Thyroid gland (tissue), 4 donors: ENCODE data around the gene CFAP20DC. TPM values are rescaled to one million over a fixed set of nuclear protein-coding genes. Genes with fewer than 3 reads are reported as not detected.

Experiments
- DNase-seq, 2 donors: peaks; one replicate each; pipeline ENCODE4 v3.0.0-alpha.2; 2019
- H3K27ac ChIP-seq, 3 donors: fragments of 200-600 bp; sonication (generic); 1 replicate in 2 of 3; 2 replicates in 1 of 3; pipeline ENCODE4 v1.5.1; 2016 to 2019; ENCODE audit warnings: mild to moderate bottlenecking in 1 of 3, moderate library complexity in 1 of 3
- H3K27me3 ChIP-seq: fragments of 200-600 bp; sonication (generic); one replicate; pipeline ENCODE4 v1.5.1; 2019
- H3K36me3 ChIP-seq, 2 donors: fragments of 200-600 bp; sonication (generic); one replicate each; pipeline ENCODE4 v1.5.1; 2016 to 2019
- H3K4me1 ChIP-seq, 2 donors: fragments of 200-600 bp; sonication (generic); one replicate each; pipeline ENCODE4 v1.5.1; 2017 to 2019
- H3K4me3 ChIP-seq, 3 donors: fragments of 200-600 bp; sonication (generic); replicated peaks in 1 of 3; 1 replicate in 2 of 3; 2 replicates in 1 of 3; pipeline ENCODE4 v1.5.1; 2016; ENCODE audit warnings: mild to moderate bottlenecking in 1 of 3
- H3K9me3 ChIP-seq: fragments of 200-600 bp; sonication (generic); one replicate; pipeline ENCODE4 v1.5.1; 2017
- POLR2A ChIP-seq, 2 donors: fragments of 450-650 bp; IDR thresholded peaks; one replicate each; pipeline ENCODE4 v1.6.1; 2017; ENCODE audit warnings: antibody characterized with exemption in 2 of 2, mild to moderate bottlenecking in 2 of 2, moderate library complexity in 1 of 2
- WGBS, 2 donors: methylation state at CpG; one replicate each; pipeline ENCODE4 v1.1.5; 2017; 5-methylcytosine and 5-hydroxymethylcytosine counted together
- intact Hi-C: fragments of 100-400 bp; cut with DNase I; formaldehyde crosslinking; loops from one replicate; pipeline ENCODE4 v1.15.1; 2023
- total RNA-seq, 4 donors: library from RNA; depleted of rRNA; stranded (reverse); fragments of >200 nt; gene quantifications; one replicate each; pipeline ENCODE4 v1.2.3, GENCODE V29; 2016
- TF ChIP-seq, protein P1 (sequence below), 6 experiments: fragments of 200-600 bp in 3 of 6; fragments of 450-650 bp in 3 of 6; sonication (generic) in 3 of 6; IDR thresholded peaks; one replicate each; pipeline ENCODE4 v1.5.1; 2016 to 2019; ENCODE audit warnings: antibody characterized with exemption in 6 of 6, mild to moderate bottlenecking in 2 of 6, inconsistent platforms in 1 of 6, moderate library complexity in 1 of 6

CFAP20DC gene
- total RNA-seq, 4 donors from 2014 or later = 0.20 to 0.92 (median 0.60) TPM

DNA sequence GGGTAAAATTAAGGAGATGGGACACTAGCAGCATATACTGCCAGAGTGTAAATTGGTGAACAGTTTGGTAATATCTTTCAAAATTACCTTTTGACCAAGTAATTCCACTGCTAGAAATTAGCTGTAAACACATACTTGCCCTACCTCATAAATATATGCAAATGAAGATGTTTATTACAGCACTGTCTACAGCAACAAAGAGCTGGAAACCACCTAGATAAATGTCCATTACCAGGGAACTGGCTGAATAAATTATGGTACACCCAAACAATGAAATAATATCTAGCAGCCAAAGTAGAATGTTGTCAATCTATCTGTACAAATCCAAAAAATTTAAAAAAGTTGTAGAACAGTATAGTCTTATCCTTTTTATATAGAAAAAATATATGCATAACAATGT, 277.4 kb downstream of the CFAP20DC start:
- no peak overlapping the region for H3K27ac ChIP-seq
- H3K27me3 ChIP-seq = no peaks in the 10 kb centered on the region
- no peak for DNase-seq
- H3K9me3 ChIP-seq = no peaks in the 10 kb centered on the region
- H3K4me1 ChIP-seq = no peaks in the 10 kb centered on the region
- H3K4me3 ChIP-seq = no peak overlapping the region
- no peak for TF ChIP-seq POLR2A (IDR thresholded peaks at IDR 0.05)
- TF ChIP-seq, protein P1, sequence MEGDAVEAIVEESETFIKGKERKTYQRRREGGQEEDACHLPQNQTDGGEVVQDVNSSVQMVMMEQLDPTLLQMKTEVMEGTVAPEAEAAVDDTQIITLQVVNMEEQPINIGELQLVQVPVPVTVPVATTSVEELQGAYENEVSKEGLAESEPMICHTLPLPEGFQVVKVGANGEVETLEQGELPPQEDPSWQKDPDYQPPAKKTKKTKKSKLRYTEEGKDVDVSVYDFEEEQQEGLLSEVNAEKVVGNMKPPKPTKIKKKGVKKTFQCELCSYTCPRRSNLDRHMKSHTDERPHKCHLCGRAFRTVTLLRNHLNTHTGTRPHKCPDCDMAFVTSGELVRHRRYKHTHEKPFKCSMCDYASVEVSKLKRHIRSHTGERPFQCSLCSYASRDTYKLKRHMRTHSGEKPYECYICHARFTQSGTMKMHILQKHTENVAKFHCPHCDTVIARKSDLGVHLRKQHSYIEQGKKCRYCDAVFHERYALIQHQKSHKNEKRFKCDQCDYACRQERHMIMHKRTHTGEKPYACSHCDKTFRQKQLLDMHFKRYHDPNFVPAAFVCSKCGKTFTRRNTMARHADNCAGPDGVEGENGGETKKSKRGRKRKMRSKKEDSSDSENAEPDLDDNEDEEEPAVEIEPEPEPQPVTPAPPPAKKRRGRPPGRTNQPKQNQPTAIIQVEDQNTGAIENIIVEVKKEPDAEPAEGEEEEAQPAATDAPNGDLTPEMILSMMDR (IDR thresholded peaks at IDR 0.05) = no peak
- intact Hi-C loops = no loop called here
- no peaks in the 10 kb centered on the region for H3K36me3 ChIP-seq

DNA sequence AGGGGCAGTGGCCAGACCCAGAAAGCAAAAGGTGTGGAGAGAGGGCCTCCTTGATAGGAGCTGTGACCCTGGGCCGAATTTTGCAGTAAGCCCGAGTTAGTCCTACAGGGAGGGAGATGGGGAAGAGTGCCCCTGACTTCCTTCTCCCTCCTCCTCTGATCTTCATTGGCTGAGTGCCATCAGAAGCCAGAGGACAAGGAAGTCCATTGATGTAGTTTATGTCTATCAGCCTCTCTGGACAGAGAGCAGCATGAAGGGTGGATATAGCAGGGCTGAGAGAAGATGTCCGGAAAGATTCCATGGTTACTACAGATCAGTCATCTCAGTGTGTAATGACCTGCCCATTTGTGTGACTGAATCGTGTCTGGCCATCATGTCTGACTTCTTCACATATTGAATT, 280.8 kb downstream of the CFAP20DC start:
- no peaks in the 10 kb centered on the region for H3K9me3 ChIP-seq
- H3K27ac ChIP-seq = no peak overlapping the region
- no peaks in the 10 kb centered on the region for H3K4me1 ChIP-seq
- TF ChIP-seq POLR2A (IDR thresholded peaks at IDR 0.05) = no peak
- TF ChIP-seq, protein P1 (IDR thresholded peaks at IDR 0.05) = no peak
- no peak overlapping the region for H3K4me3 ChIP-seq
- DNase-seq = no peak
- WGBS, 2 donors = 73 to 89% methylated on average over 4 of the region's 4 CpGs
- no peaks in the 10 kb centered on the region for H3K27me3 ChIP-seq
- no peaks in the 10 kb centered on the region for H3K36me3 ChIP-seq
- intact Hi-C loops = no loop called here

DNA sequence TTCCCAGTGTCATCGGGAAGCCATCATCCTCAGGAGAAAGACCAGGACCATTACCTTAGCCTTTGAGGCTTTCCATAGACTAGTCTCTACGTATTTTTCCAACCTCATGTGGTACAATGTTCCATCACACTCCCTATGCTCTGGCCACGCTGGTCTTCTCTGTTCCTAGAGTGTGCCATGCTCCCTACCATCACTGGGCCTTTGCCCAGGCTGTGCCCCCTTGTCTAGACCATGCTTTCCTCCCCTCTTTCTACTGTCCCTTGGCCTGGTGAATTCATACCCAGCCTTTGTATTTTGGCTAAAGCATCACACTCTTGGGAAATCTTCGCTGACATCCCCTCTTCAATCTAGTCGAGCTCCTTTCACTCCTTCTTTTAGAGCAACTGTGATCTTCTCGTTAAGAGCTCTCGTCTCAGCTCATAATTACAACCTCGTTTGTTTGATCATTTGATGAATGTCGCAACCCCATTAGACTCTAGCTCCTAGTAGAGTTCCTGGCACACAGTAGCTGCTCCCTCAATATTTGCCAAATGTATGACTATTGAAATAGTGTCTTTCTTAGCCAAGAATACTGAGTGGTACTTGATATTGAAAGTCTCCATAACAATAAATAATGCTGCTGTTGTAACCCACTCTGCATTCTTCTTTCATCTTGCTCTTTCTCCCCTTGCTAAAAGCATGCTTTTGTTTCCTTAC, 283.1 kb downstream of the CFAP20DC start:
- no peaks in the 10 kb centered on the region for H3K9me3 ChIP-seq
- intact Hi-C loops = no loop called here
- TF ChIP-seq, protein P1 (IDR thresholded peaks at IDR 0.05) = no peak
- TF ChIP-seq POLR2A (IDR thresholded peaks at IDR 0.05) = no peak

DNA sequence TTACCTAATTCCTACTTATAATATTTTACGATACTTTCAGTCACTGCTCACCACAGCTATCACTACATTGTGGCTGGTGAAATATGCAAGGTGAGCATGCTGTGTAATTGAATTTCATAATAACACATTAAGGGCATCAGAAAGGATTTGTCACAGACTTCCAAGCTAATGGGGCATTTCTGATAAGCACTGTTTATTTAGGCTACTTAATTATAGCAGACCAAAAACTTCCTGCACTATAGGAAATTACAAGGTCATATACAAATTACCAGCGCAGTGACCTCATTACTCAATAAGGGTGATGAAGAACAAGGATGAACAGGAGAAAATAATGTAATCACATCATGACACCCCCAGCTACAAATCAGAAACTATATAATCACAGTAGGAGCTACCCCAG, 294.7 kb downstream of the CFAP20DC start:
- Histone ChIP-seq H3K4me1 (no peaks in the 10 kb centered on the region), H3K4me3 (no peak overlapping the region), H3K36me3 (no peaks in the 10 kb centered on the region), H3K27me3 (no peaks in the 10 kb centered on the region), H3K27ac (no peak overlapping the region), H3K9me3 (no peaks in the 10 kb centered on the region)
- TF ChIP-seq, protein P1 (IDR thresholded peaks at IDR 0.05) = no peak
- TF ChIP-seq POLR2A (IDR thresholded peaks at IDR 0.05) = no peak
- no peak for DNase-seq
- intact Hi-C loops = no loop called here
- WGBS, 2 donors = 88 to 90% methylated on average over 2 of the region's 2 CpGs

More for the DNA sequence above, 283.1 kb downstream of the CFAP20DC start:
- H3K27ac ChIP-seq = no peak overlapping the region
- WGBS, 2 donors = 89 to 90% methylated on average over 9 of the region's 9 CpGs
- no peaks in the 10 kb centered on the region for H3K27me3 ChIP-seq
- no peak for DNase-seq
- H3K4me3 ChIP-seq = no peak overlapping the region
- no peaks in the 10 kb centered on the region for H3K36me3 ChIP-seq
- H3K4me1 ChIP-seq = no peaks in the 10 kb centered on the region

DNA sequence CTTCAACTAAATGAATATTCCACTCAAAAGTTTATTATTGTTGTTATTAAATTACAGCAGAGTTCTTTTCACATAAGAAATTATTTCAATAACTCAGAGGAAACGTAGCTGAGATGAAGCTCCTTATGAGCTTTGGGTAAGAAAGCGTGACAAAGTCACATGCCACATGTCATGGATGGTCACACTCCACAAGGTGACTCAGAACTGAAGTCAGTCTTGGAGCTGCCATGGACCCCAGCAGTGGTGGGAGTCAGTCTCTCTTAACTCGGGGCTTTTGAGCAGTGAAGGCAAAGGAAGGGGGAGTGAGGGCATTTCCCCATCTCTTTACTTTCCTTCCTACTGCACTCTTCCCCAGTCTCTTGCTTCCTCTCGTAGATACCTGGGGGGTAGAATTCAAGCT, 295.8 kb downstream of the CFAP20DC start:
- Histone ChIP-seq H3K4me1 (no peaks in the 10 kb centered on the region), H3K4me3 (no peak overlapping the region), H3K27ac (no peak overlapping the region), H3K9me3 (no peaks in the 10 kb centered on the region), H3K27me3 (no peaks in the 10 kb centered on the region), H3K36me3 (no peaks in the 10 kb centered on the region)
- 82 to 93% methylated on average over 4 of the region's 4 CpGs for WGBS, 2 donors
- DNase-seq = no peak
- TF ChIP-seq, protein P1 (IDR thresholded peaks at IDR 0.05) = no peak
- TF ChIP-seq POLR2A (IDR thresholded peaks at IDR 0.05) = no peak
- intact Hi-C loops = no loop called here
